D721Med (cell line): ENCODE results near the gene NIFK.
"Not testable (repeated sequence)": the region's sequence is repeated elsewhere in the genome, so short reads cannot be mapped to it uniquely, and the experiment has no call there.

Experiments used
- DNase-seq: peaks from one replicate; pipeline ENCODE4 v3.0.0; 2011; ENCODE audit warnings: low spot score; ENCODE audit not compliant: insufficient read length
- FAIRE-seq: peaks from 2 replicates; lab custom pipeline; 2011; peaks lifted over from hg19 to GRCh38; lab: Jason Lieb, UNC
- TF ChIP-seq, protein P1 (sequence below): IDR thresholded peaks from 2 replicates; pipeline ENCODE4 v1.5.1; 2012; ENCODE audit warnings: mild to moderate bottlenecking, control low read depth; ENCODE audit not compliant: insufficient read depth; ENCODE audit errors: missing control alignments

NIFK gene

DNA sequence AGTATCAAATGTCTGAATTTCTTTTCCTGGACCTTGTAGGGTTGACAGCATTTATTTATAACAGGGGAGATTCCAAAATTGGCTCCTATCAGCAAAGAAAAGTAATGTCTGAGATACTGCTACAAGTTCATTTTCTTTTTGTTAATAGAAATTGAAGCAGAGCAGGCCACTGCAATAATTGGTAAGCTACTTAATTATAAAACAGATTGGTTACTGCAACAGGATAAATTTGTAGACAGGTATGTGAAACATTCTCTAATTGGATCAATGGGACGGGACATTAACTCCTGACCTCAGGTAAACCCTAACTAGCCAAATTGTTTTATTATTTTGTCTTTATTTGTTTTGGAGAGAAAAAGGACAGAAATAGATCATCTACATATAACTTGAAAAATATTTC, 20.5 kb downstream of the NIFK start:
- TF ChIP-seq, protein P1, sequence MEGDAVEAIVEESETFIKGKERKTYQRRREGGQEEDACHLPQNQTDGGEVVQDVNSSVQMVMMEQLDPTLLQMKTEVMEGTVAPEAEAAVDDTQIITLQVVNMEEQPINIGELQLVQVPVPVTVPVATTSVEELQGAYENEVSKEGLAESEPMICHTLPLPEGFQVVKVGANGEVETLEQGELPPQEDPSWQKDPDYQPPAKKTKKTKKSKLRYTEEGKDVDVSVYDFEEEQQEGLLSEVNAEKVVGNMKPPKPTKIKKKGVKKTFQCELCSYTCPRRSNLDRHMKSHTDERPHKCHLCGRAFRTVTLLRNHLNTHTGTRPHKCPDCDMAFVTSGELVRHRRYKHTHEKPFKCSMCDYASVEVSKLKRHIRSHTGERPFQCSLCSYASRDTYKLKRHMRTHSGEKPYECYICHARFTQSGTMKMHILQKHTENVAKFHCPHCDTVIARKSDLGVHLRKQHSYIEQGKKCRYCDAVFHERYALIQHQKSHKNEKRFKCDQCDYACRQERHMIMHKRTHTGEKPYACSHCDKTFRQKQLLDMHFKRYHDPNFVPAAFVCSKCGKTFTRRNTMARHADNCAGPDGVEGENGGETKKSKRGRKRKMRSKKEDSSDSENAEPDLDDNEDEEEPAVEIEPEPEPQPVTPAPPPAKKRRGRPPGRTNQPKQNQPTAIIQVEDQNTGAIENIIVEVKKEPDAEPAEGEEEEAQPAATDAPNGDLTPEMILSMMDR: no peak
- DNase-seq (no peak), FAIRE-seq (no peak)

DNA sequence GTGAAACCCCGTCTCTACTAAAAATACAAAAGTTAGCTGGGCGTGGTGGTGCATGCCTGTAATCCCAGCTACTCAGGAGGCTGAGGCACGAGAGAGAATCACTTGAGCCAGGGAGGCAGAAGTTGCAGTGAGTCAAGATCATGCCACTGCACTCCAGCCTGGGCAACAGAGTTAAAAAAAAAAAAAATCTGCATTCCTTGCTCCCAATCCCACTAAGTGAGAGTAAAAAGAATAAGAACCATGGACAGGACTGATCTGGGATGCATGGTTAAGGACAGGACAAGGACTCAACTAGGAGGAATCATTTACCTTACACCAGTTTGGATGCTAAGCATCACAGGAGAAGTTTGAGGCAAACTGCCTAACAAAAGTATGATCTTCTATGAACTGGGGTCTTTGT, 25.2 kb downstream of the NIFK start:
- FAIRE-seq, DNase-seq: not testable (repeated sequence)

DNA sequence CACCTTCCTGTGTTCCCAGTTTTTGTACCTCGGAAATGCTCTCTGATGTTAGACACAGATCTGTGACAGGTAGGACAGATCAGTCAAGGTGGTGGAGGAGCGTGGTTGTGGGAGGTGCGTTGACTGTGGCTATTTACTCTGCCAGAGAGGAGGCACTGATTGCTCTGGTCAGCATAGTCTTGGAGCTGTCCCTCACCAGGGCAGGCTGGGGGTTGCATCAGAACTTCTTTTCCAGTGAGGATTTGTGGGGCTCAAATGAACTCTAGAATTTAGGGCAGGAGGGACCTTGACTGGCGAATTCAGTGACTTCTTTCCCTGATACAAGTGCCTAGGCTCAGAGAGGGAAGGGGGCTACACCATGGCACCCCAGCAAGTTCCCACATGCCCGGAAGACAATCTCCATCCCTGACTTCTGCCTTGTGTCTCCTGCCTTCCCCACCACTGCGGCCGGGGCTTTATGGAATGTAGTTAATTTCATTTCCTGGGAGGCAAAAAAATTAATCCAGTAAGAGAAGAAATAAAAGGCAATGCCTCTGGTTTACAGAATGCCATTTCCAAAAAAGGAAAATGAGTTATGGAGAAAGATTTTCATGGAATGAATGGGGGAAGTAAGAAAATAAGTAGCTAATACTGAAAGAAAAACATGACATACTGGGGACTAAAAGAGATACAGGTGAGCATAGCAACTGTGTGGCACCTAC, 26.1 kb downstream of the NIFK start:
- DNase-seq (no peak), FAIRE-seq (no peak)
- TF ChIP-seq, protein P1: no peak

DNA sequence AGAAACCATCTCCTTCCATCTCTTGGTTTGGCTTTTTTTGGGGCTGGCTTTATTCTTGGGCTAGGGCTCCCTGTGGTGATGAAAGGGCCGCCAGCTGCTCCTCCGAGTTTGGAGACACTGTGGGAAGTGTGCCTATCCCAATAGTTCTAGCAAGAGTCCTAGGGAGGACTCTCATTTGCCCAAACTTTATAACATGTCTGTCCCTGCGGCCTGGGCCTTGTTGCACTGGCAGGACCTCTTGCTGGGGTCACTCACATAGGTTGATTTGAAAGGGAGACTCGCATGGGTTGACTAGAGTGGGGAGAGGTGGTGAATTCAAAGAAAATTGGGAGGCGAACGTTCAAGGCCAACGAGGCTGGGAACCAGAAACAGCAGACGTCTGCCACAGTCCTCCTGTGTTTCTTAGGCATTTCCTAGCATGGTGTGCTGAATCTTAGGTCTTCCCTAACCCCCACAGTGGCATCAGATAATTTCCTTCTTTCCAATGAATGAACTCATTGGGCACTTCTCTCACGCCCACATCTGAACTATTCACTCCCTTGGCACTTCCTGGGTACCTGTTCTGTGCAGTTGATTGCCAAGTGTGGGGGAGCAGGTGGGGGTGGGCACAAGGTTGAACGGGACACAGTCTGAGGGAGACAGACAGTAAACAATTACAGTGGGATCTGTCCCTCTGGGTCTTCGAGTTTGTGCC, 26.8 kb downstream of the NIFK start:
- no peak for DNase-seq
- TF ChIP-seq, protein P1: no peak
- no peak for FAIRE-seq

DNA sequence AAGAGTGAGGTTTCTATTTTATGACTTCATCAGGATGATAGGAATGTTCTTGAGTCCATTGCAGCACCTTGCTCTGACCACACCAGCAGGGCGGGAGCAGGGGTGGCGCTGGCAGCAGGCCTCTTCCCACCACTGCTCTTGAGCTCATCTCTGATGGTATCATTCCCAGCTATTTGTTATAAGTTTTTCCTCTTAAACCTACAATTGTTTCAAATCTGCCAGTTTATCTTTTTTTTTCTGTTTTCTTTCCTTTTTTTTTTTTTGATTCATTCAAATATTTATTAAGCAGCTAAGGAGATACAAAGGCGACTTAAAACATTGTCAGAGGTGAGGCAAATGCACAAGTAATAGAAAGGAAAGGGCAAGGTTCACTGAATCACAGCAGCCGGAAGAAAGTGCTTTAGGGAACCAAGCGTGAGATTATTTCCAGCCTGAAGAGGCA, 28.7 kb downstream of the NIFK start:
- FAIRE-seq (no peak), DNase-seq (no peak)
- TF ChIP-seq, protein P1: no peak

DNA sequence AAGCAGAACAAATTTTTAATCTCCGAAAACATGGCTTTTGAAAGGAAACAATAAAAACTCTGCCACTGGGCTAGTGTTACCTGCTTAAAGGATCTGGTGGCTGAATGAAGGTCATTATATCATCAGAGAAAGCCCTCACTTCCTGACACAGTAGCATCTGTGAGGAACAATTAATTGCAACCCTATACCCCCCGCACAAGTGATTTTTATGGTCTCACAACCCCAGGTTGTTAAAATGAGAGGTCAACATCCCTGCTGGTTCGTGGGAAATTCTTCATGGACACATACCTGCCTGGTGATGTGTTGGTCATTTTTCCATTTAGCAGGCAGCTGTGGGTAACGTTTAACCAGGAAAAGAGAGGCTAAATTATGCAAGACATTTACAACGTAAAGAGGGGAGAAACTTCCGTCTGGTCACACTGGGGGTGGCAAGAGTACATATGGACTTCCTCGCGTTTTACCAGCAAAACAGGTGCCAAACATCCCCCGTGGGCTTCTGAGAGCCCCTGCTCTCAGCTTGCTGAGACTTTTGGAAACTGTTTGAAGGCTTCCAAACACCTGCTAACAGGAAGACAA, 29.2 kb downstream of the NIFK start:
- no peak for DNase-seq
- FAIRE-seq: no peak
- TF ChIP-seq, protein P1: no peak

DNA sequence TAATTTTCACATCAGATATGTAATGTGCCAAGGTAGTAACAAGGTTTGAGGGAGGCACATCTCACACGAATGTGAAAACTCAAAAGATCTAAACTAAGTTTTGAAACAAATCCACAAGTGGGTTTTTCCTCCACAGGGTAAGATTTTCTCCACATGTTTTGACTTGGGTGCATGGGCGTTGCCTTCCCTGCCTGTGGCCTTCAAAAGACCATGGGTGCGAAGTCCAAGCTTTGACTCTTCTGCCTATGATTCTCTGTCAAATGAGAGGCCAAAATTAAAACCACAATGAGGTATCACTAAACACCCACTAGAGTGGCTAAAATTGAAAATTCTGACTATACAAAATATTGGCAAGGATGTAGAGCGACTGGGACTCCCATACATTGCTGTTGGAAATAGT, 30.7 kb downstream of the NIFK start:
- TF ChIP-seq, protein P1: no peak
- DNase-seq: no peak
- no peak for FAIRE-seq
